Hepatocyte (in vitro differentiated cells): ENCODE data around the gene KIF13A.

Experiments used
- CTCF ChIP-seq: fragments of 200-600 bp; sonication (generic); IDR thresholded peaks from 2 replicates; pipeline ENCODE4 v1.5.1; 2016; ENCODE audit warnings: antibody characterized with exemption, mild to moderate bottlenecking; ENCODE audit not compliant: poor library complexity
- EZH2 ChIP-seq: fragments of 200-600 bp; sonication (generic); IDR thresholded peaks from 2 replicates; pipeline ENCODE4 v1.6.1; 2016; ENCODE audit warnings: antibody characterized with exemption, mild to moderate bottlenecking, borderline replicate concordance
- EZH2phosphoT487 ChIP-seq: fragments of 200-600 bp; sonication (generic); IDR thresholded peaks from one replicate; pipeline ENCODE4 v1.6.1; 2018; ENCODE audit warnings: antibody characterized with exemption, mild to moderate bottlenecking, low read depth, moderate library complexity; ENCODE audit not compliant: unreplicated experiment, severe bottlenecking

- TF ChIP-seq CTCF, result no peak
- TF ChIP-seq EZH2, result no peak
- no peak for TF ChIP-seq EZH2phosphoT487
Measured at GRCh38 chr6:17867880-17868279, 119.6 kb downstream of the KIF13A start.
